CD14-positive monocyte (primary cell): ENCODE results near the gene SLC22A14. TPM values are rescaled to one million over a fixed set of nuclear protein-coding genes. Genes with fewer than 3 reads are reported as not detected.

Experiments
- DNase-seq, 3 donors: peaks; one replicate each; pipeline ENCODE4 v3.0.0-alpha.2; 2011 to 2022
- H2AFZ ChIP-seq: 2 replicates; pipeline ENCODE4 v1.6.0; 2012; ENCODE audit warnings: mild to moderate bottlenecking, low read depth, low read length, inconsistent platforms; ENCODE audit not compliant: insufficient read depth, poor library complexity, severe bottlenecking
- H3K27ac ChIP-seq, 2 donors: 1 replicate in 1 of 2; 2 replicates in 1 of 2; pipeline ENCODE4 v1.5.1; 2012 to 2013; ENCODE audit warnings: low read length in 2 of 2, control low read depth in 1 of 2, inconsistent platforms in 1 of 2, low read depth in 1 of 2, mild to moderate bottlenecking in 1 of 2
- H3K27me3 ChIP-seq, 2 donors: one replicate each; pipeline versions ENCODE4 v1.6.0 to v1.6.1; 2011 to 2013; ENCODE audit warnings: low read length in 2 of 2; ENCODE audit not compliant: control insufficient read depth in 2 of 2, insufficient read depth in 2 of 2
- H3K36me3 ChIP-seq, 2 donors: replicated peaks in 1 of 2; 1 replicate in 1 of 2; 2 replicates in 1 of 2; pipeline versions ENCODE4 v1.5.1 to v1.6.1; 2012 to 2013; ENCODE audit warnings: low read length in 2 of 2, control low read depth in 1 of 2, inconsistent platforms in 1 of 2, mild to moderate bottlenecking in 1 of 2; ENCODE audit not compliant: insufficient read depth in 2 of 2, control insufficient read depth in 1 of 2
- H3K4me1 ChIP-seq, 2 donors: 1 replicate in 1 of 2; 2 replicates in 1 of 2; pipeline versions ENCODE4 v1.5.1 to v1.6.1; 2012 to 2013; ENCODE audit warnings: low read length in 2 of 2, control low read depth in 1 of 2, inconsistent platforms in 1 of 2, mild to moderate bottlenecking in 1 of 2, moderate library complexity in 1 of 2; ENCODE audit not compliant: insufficient read depth in 2 of 2, control insufficient read depth in 1 of 2
- H3K4me2 ChIP-seq: replicated peaks from 2 replicates; pipeline ENCODE3; 2012; ENCODE audit warnings: low read length, moderate library complexity, mild to moderate bottlenecking; ENCODE audit not compliant: poor library complexity, severe bottlenecking; ENCODE audit errors: extremely low read depth
- H3K4me3 ChIP-seq, 3 experiments: fragments of 200-600 bp in 1 of 3; sonication (generic) in 1 of 3; replicated peaks in 1 of 3; 1 replicate in 2 of 3; 2 replicates in 1 of 3; pipeline ENCODE4 v1.5.1; 2011 to 2013; ENCODE audit warnings: low read length in 3 of 3, mild to moderate bottlenecking in 3 of 3, control low read depth in 2 of 3, low read depth in 2 of 3, inconsistent platforms in 1 of 3, moderate library complexity in 1 of 3
- H3K79me2 ChIP-seq: 2 replicates; pipeline ENCODE4 v1.6.0; 2012; ENCODE audit warnings: mild to moderate bottlenecking, control low read depth, inconsistent platforms, low read length, moderate library complexity; ENCODE audit not compliant: insufficient read depth
- H3K9ac ChIP-seq: 2 replicates; pipeline ENCODE4 v1.6.0; 2017; ENCODE audit warnings: low read length, mild to moderate bottlenecking; ENCODE audit not compliant: insufficient read depth, poor library complexity, severe bottlenecking
- H3K9me3 ChIP-seq, 2 donors: replicated peaks in 1 of 2; 1 replicate in 1 of 2; 2 replicates in 1 of 2; pipeline versions ENCODE4 v1.5.1 to v1.6.1; 2012 to 2013; ENCODE audit warnings: low read length in 2 of 2, control low read depth in 1 of 2; ENCODE audit not compliant: control insufficient read depth in 1 of 2, insufficient read depth in 1 of 2
- H4K20me1 ChIP-seq: 2 replicates; pipeline ENCODE4 v1.6.0; 2012; ENCODE audit warnings: mild to moderate bottlenecking, low read length, control low read depth, moderate library complexity; ENCODE audit not compliant: insufficient read depth
- H3K27ac Mint-ChIP-seq, 7 donors: one replicate each; pipeline ENCODE4 v1.8.0; 2020; ENCODE audit warnings: mild to moderate bottlenecking in 7 of 7, mixed read lengths in 7 of 7, moderate library complexity in 6 of 7, inconsistent platforms in 2 of 7
- H3K27me3 Mint-ChIP-seq, 3 donors: one replicate each; pipeline ENCODE4 v1.8.0; 2021 to 2022; ENCODE audit warnings: low read depth in 3 of 3, mild to moderate bottlenecking in 3 of 3, mixed read lengths in 3 of 3, moderate library complexity in 3 of 3, inconsistent platforms in 1 of 3
- H3K36me3 Mint-ChIP-seq, 2 donors: one replicate each; pipeline ENCODE4 v1.8.0; 2020; ENCODE audit warnings: mixed read lengths in 2 of 2, inconsistent platforms in 1 of 2, mild to moderate bottlenecking in 1 of 2
- H3K4me1 Mint-ChIP-seq: one replicate; pipeline ENCODE4 v1.8.0; 2020; ENCODE audit warnings: mild to moderate bottlenecking, mixed read lengths
- H3K4me3 Mint-ChIP-seq, 2 donors: one replicate each; pipeline ENCODE4 v1.8.0; 2020; ENCODE audit warnings: mild to moderate bottlenecking in 2 of 2, mixed read lengths in 2 of 2, moderate library complexity in 1 of 2
- H3K9me3 Mint-ChIP-seq, 7 donors: one replicate each; pipeline ENCODE4 v1.8.0; 2020 to 2022; ENCODE audit warnings: mixed read lengths in 7 of 7, mild to moderate bottlenecking in 6 of 7, moderate library complexity in 6 of 7, inconsistent platforms in 2 of 7
- CTCF ChIP-seq: fragments of 200-600 bp; IDR thresholded peaks from one replicate; pipeline ENCODE4 v1.8.0; 2022; ENCODE audit warnings: antibody characterized with exemption, mild to moderate bottlenecking
- WGBS: methylation state at CpG from one replicate; pipeline ENCODE4 v1.1.5; 2013; ENCODE audit warnings: missing lambda C conversion rate; ENCODE audit not compliant: insufficient coverage; 5-methylcytosine and 5-hydroxymethylcytosine counted together
- intact Hi-C, 2 donors: fragments of 100-400 bp; cut with micrococcal nuclease; formaldehyde crosslinking; loops; one replicate each; pipeline versions ENCODE4 v1.15.0 to v1.15.1; 2023
- polyA plus RNA-seq, 3 donors: library from polyadenylated mRNA; depleted of rRNA in 1 of 3; unstranded in 2 of 3; stranded (reverse) in 1 of 3; fragments of 300-500 nt in 2 of 3; fragments of >200 nt in 1 of 3; fragmentation: Illumina TruSeq in 2 of 3; gene quantifications; 1 replicate in 2 of 3; 2 replicates in 1 of 3; pipeline ENCODE4 v1.2.3, GENCODE V29; 2012 to 2021

SLC22A14 gene
- polyA plus RNA-seq, 3 donors = 0.45 TPM; not detected in 2

- Histone ChIP-seq H3K9ac (no peak overlapping the region), H3K4me2 (no peak overlapping the region), H3K27ac (no peak overlapping the region), H3K27me3 (no peaks in the 10 kb centered on the region), H3K36me3 (no peaks in the 10 kb centered on the region), H3K9me3 (no peaks in the 10 kb centered on the region), H4K20me1 (no peaks in the 10 kb centered on the region), H3K4me3 (no peak overlapping the region), H3K79me2 (no peaks in the 10 kb centered on the region), H3K4me1 (no peaks in the 10 kb centered on the region), H2AFZ (no peak overlapping the region)
- Mint-ChIP-seq H3K36me3 (no peaks in the 10 kb centered on the region), H3K4me1 (no peaks in the 10 kb centered on the region), H3K27ac (no peak overlapping the region), H3K4me3 (no peak overlapping the region), H3K9me3 (no peaks in the 10 kb centered on the region), H3K27me3 (peaks cover 4 to 7% (median 6%) of the 10 kb centered on the region in 3 donors)
- no peak for DNase-seq
- intact Hi-C loops = no loop called here
- TF ChIP-seq CTCF = no peak
Measured at GRCh38 chr3:38297537-38297936, 15.4 kb downstream of the SLC22A14 start.

GRCh38 chr3:38297947-38298711 is 16.0 kb downstream of the SLC22A14 start:
- H3K4me1 ChIP-seq = no peaks in the 10 kb centered on the region
- WGBS = 90% methylated on average over 3 of the region's 5 CpGs
- no peak overlapping the region for H3K4me3 Mint-ChIP-seq
- H3K9ac ChIP-seq = no peak overlapping the region
- no peaks in the 10 kb centered on the region for H3K79me2 ChIP-seq
- DNase-seq = no peak
- peaks cover 4 to 7% (median 6%) of the 10 kb centered on the region in 3 donors for H3K27me3 Mint-ChIP-seq
- no peaks in the 10 kb centered on the region for H4K20me1 ChIP-seq
- peak; percentile 59 for TF ChIP-seq CTCF
- no peaks in the 10 kb centered on the region for H3K36me3 Mint-ChIP-seq
- H3K27ac ChIP-seq = no peak overlapping the region
- H2AFZ ChIP-seq = no peak overlapping the region
- no peaks in the 10 kb centered on the region for H3K4me1 Mint-ChIP-seq
- intact Hi-C loops = no loop called here
- H3K4me3 ChIP-seq = no peak overlapping the region
- H3K9me3 ChIP-seq = no peaks in the 10 kb centered on the region
- H3K36me3 ChIP-seq = no peaks in the 10 kb centered on the region
- H3K4me2 ChIP-seq = no peak overlapping the region
- no peaks in the 10 kb centered on the region for H3K27me3 ChIP-seq
- H3K27ac Mint-ChIP-seq = peak overlapping the region in 1 of 7 donors; percentile 68
- H3K9me3 Mint-ChIP-seq = no peaks in the 10 kb centered on the region
